MM.1S (cell line): ENCODE results near the gene SMC4.

Experiments
- EZH2 ChIP-seq: fragments of 300-600 bp; sonication (generic); optimal IDR thresholded peaks from 2 replicates; pipeline ENCODE3; 2017; ENCODE audit warnings: low read depth, mild to moderate bottlenecking, antibody characterized with exemption, low read length, mixed read lengths
- EZH2phosphoT487 ChIP-seq: fragments of 300-600 bp; sonication (generic); IDR thresholded peaks from 2 replicates; pipeline ENCODE4 v1.6.1; 2018; ENCODE audit warnings: antibody characterized with exemption, low read length
- TF ChIP-seq, protein P1 (sequence below): fragments of 300-600 bp; sonication (generic); IDR thresholded peaks from 2 replicates; pipeline ENCODE4 v1.5.1; 2016; ENCODE audit warnings: antibody characterized with exemption, low read length, mixed read lengths

GRCh38 chr3:160448845-160449635, 49.6 kb downstream of the SMC4 start:
- TF ChIP-seq, protein P1, sequence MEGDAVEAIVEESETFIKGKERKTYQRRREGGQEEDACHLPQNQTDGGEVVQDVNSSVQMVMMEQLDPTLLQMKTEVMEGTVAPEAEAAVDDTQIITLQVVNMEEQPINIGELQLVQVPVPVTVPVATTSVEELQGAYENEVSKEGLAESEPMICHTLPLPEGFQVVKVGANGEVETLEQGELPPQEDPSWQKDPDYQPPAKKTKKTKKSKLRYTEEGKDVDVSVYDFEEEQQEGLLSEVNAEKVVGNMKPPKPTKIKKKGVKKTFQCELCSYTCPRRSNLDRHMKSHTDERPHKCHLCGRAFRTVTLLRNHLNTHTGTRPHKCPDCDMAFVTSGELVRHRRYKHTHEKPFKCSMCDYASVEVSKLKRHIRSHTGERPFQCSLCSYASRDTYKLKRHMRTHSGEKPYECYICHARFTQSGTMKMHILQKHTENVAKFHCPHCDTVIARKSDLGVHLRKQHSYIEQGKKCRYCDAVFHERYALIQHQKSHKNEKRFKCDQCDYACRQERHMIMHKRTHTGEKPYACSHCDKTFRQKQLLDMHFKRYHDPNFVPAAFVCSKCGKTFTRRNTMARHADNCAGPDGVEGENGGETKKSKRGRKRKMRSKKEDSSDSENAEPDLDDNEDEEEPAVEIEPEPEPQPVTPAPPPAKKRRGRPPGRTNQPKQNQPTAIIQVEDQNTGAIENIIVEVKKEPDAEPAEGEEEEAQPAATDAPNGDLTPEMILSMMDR: no peak
- TF ChIP-seq EZH2 (no peak), EZH2phosphoT487 (no peak)
